HG03342 (cell line): Measurements from ENCODE around the gene CD33.
"Not testable (repeated sequence)": the region's sequence is repeated elsewhere in the genome, so short reads cannot be mapped to it uniquely, and the experiment has no call there.

Experiments
- ATAC-seq: cut with Tn5 transposase; IDR thresholded peaks from one replicate; pipeline ENCODE4 v1.9.1; 2021; ENCODE audit warnings: mild to moderate bottlenecking, moderate library complexity; ENCODE audit not compliant: unreplicated experiment

CD33 gene

DNA sequence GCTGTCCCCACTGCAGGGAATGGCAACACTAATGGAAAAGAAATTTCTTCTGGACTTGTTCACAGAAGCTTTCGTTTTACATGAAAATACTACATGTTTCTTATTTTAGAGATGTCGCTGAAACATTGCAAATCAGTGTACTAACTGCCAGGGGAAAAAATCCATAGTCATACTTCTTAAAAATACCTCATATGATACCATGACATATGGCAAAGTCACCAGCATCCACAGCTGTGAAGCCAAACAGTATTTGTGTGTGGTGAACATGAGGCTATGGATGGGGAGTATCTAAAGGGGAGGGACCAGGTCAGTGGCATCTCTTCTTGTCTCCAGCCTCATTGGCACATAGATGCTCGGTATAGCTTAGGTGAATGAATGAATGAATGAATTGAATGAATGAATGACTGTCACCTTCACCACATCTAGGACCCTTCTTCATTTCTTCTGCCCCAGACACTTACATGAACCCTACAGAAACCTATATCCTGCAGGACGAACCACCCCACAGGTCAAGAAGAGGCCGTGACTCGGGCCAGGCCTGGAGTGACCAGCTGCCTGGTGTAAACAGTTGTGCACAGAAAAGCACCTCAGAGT lies 14.6 kb upstream of the CD33 start:
- no peak for ATAC-seq

DNA sequence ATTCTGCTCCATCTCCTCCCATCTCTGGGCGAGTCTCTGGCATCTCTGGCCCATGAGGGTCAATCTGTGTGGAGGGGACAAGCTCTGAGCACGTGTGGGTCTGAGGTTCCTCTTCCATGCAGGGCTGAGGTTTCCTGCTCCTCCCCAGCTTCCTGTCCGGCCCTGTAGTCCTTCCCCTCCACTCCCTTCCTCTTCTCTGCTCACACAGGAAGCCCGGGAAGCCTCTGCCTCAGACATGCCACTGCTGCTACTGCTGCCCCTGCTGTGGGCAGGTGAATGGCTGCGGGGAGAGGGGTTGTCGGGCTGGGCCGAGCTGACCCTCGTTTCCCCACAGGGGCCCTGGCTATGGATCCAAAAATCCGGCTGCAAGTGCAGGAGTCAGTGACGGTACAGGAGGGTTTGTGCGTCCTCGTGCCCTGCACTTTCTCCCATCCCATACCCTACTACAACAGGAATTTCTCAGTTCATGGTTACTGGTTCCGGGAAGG lies 14.0 kb upstream of the CD33 start:
- ATAC-seq, result not testable (repeated sequence)

DNA sequence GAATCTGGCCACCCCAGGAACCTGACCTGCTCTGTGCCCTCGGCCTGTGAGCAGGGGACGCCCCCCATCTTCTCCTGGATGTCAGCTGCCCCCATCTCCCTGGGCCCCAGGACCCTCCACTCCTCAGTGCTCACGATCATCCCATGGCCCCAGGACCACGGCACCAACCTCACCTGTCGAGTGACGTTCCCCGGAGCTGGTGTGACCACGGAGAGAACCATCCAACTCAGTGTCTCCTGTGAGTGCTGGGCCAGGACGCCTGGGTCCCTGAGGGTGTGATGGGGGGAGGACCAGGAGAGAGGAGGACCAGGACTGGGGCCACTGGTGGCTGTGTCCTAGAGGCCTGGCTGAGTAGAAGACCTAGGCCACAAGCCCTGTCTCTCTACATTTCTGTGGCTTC lies 13.0 kb upstream of the CD33 start:
- ATAC-seq, result no peak

DNA sequence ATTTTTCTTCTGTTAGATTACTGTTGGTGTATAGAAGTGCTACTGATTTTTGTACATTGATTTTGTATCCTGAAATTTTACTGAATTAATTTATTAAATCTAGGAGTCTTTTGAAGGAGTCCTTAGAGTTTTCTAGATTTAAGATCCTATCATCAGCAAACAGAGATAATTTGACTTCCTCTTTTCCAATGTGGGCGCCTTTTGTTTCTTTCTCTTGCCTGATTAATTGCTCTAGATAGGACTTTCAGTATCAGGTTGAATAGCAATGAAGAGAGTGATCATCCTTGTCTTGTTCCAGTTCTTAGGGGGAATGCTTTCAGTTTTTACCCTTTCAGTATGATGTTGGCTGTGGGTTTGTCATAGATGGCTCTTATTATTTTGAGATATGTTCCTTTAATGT lies 5.6 kb upstream of the CD33 start:
- ATAC-seq, result no peak

DNA sequence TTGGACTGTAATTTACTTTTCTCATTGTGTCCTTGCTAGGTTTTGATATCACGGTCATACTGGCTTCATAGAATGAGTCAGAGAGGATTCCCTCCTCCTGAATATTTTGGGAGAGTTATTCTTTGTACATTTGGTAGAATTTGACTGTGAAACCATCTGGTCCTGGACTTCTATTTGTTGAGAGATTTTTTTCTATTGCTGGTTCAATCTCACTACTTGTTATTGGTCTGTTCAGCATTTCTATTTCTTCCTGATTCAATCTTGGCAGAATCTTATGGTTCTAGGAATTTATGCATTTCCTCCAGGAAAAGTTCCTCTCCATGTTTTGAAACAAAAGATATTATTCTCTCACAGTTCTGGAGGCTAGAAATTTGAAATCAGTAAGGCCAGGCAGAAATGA lies 4.9 kb upstream of the CD33 start:
- no peak for ATAC-seq

DNA sequence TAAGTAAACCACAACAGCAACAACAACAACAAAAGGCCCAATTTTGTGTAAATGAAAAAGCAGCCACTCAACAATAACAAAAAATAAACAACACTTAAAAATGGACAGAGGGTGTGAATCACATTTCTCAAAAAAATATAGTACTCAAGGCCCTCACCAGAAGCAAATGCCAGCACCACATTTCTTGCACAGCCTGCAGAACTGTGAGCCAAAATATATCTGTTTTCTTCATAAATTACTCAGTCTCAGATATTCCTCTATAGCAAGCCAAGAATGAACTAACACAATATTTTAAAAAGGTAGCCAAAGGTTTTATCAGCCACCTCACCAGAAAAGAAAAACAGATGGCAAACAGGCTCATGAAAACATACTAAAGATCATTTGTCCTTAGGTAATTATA lies 3.9 kb upstream of the CD33 start:
- ATAC-seq, result no peak

DNA sequence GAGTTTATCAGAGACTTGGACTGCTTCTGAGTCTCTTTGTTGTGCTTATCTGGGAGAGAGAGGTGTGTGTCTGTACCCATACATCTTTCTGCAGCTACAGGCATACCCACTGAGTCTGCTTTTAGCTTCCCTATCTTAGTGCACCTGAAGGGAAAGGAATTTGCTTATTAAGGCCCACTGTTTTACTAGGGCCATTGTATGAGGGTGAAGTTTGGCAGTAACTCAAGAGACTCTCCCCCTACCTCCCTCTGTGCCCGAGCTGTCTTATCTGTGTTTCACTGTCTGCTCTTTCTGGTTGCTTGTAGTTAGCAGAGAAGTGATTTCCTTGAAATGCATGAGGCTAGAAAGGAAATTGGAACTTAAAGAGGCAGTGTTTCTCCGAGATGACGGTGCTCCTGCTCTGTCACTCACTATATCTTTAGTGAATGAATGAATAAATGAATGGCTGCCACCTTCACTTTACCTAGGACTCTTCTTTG lies 678 bp upstream of the CD33 start:
- ATAC-seq, result no peak

DNA sequence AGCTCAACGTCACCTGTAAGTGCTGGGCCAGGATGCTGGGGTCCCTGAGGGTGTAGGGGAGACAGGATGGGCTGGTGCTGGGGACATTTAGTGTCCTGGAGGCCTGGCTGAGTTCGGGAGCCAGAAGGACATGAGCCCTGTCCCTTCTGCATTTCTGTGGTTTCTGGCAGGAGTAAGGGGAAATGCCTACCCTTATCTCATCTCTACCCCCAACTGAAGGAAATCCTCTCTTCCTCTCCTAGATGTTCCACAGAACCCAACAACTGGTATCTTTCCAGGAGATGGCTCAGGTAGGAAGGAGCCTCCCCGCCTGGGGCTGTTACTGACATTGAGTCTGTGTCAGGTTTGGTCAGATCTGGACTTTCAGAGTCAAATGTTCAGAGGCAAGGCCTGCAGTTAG lies 1.2 kb downstream of the CD33 start:
- ATAC-seq, result no peak

DNA sequence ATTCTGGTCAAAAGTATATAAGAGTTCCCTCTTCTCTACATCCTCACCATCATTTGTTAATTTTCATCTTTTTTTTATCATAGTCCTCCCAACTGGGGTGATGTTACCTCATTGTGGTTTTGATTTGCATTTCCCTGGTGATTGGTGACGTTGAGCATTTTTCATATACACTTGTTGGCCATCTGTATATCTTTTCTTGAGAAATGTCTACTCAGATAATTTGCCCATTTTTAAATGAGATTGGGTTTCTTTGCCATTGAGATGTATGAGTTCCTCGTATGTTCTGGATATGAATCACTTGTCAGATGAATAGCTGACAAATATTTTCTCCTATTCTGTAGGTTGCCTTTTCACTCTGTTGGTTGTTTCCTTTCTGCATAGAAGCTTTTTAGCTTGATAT lies 2.4 kb downstream of the CD33 start:
- no peak for ATAC-seq

DNA sequence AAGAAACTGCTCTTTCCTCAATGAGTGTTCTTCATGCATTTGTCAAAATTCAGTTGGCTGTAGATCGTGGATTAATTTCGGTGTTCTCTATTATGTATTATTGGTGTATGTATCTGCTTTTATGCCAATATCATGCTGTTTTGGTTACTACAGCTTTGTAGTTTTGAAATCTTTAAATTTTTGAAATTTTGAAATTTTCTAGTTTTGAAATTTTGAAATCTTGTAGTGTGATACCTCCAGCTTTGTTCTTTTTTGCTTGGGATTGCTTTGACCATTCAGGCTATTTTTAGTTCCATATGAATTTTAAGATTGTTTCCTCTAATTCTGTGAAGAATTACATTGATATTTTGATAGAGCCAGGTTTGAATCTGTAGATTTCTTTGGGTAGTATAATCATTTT lies 3.1 kb downstream of the CD33 start:
- no peak for ATAC-seq

DNA sequence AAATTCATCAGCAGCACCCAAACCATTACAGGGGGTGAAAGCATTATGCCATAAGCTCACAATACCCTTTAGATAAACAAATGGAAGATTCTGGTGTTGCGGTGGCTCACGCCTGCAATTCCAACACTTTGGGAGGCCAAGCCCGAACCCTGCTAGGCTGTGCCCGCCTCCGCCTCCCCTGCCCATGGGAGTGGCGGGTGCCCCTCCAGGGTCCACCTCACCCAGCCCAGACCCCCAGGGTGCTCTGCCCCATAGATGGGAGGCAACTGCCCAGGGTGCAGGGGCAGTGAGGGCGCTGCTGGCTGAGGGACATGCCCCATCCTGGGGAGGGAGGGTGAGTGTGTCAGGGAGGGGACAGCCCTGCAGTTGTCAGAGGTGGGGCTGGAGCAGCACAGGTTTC lies 16.0 kb downstream of the CD33 start:
- ATAC-seq, result no peak

DNA sequence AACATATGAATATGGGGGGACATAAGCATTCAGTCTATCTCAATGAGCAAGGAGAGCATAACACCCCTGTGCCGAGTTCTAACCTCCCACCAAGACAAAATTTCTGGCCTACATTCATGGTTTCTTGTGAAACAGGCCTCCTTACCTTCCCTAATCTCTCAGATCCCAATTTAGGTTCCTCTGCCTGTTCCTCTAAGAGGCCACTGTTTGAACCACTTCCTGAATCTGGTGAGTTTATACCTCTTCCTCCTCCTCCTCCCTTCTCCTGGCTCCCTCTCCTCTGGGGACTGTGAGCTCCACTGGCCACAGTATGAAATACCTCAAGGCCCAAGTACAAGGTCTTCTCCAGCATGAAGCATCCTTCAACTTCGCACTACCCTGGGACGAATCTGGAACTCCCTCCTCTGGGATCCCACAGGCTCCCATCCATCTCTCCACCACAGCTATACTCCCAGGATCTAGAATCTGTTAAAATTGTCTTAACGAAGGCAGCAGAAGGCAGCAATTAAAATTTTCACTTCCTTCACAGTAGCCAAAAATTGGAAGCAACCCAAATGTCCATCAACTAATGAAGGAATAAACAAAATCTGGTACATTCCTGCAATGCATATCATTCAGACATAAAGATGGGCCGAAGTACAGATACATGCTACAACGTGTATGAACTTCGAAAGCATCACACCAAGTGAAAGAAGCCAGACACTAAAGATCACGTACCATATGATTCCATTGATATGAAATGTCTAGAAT lies 18.2 kb downstream of the CD33 start:
- no peak for ATAC-seq

DNA sequence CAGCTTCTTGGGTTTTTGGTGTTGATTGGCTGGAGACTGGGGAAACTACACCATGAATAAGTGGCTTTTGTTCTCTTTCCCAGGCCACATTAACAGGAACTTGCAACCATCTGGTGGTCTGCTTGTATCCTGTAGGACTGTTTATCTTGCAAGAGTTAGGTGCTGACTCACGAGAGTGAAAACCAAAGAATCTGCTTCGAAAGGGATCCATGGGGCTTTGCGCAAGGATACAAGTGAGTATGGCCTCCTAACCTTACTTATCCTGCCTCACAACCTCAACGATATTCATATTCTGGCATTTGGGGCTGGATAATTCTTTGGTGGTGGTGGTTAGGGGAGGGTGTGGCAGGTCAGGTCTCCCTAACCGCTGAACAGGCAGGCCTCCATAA lies 21.3 kb downstream of the CD33 start:
- ATAC-seq, result no peak

DNA sequence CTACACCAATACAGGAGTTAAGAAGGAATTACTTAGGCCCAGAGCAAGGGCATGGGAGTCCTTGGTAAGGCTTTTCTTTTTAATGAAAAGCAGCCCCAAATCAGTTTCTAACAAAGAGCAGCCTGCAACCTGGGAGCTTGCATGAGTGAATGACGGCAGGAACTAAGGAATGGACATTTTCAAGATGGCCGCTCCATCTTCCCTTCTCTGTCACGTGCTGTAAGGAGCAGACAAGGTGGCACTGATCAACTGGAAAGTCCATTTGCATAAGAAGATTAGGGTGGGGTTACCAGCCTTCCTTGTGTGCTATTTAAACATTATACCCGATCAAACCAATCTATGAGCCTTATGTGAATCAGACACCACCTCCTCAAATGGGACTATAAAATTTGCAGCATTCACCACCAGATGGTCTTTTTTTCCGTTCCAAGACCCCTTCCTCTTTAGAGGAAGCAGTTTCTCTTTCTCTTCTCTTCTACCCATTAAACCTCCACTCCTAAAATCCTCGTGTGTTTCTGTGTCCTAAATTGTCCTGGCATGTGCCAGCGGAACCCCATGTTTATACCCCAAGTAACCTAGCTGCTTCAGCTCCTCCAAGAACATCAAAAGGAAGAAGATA lies 23.2 kb downstream of the CD33 start:
- no peak for ATAC-seq

DNA sequence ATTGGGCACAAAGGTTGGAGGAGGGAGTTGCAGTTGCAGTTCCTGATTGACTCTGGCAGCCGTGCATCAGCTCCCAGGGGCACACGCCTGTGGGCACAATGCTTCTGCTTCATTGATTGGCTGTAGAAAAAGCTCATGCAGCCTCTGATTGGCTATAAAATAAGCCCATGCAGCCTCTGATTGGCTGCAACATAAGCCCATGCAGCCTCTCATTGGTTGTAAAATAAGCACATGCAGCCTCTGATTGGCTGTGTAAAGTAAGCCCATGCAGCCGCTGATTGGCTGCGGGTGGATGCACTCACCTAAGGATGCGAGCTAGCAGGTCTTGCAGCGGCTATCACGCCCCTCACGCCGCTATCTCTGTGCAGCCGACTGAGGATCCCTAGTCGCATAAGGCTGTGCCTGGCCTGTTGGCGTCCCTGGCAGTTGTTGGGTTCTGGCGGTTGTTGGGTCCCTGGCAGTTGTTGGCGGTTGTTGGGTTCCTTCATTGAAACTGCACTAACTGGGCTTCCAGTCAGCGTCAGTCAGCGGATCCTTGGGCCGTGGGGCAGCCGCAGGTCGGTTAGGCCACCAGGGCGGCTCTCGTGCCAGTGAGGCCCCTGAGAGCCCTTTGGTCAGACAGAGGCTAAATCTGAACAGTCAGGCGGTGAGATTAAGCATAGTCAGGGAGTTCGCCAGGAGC lies 26.0 kb downstream of the CD33 start, which contains the start of gene SIGLECL1:
SIGLECL1 (plus strand) TSS at position 295 of the 682 bp plus-strand sequence. CDS start 12,993 bp downstream, outside the sequence.
- no peak for ATAC-seq

DNA sequence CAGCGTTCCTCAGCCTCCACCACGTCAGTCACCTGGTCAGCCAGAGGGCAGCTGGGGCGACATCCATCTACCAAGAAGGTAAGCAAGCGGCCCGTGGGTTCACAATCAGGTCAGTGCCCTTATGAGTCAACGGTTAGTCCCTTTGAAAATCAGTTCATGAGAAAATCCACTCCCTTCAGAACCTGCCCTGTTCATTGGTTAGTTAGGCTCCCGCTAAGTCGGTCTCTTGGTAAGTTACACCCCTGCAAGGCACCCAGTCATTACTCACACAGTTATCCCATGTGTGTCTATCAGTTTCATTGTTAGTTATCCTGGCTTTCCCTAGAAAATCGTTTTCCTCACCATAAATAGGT lies 26.6 kb downstream of the CD33 start:
- no peak for ATAC-seq

DNA sequence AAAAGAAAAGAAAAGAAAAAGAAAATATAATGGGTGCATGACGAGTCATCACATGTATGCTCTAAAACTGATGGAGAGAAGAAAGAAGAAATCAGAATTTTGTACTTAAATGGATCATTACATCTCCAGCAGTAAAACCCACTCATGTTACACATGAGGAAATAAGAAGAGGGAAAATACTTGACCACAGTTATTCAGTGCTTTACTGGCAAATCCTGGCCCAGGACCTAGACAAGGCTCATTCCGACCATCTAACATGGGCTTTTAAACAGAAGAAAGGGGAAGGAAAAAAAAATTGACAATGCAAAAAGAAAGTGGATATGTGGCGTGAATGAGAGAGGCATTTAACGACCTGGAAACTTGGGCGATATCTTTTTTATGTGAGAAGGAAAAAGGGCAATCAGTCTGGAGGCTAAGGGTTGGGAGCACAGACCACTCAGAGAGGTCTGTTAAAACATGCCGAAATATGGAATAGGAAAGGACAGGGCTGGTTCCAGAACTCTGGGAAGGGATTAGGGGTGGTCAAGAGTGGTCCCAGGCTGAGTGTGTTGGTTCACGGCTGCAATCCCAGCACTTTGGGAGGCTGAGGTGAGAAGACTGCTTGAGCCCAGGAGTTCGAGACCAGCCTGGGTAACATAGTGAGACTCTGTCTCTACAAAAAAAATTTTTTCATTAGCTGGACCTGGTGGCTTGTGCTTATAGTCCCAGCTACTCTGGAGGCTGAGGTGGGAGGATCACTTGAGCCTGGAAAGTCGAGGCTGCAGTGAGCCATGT lies 27.6 kb downstream of the CD33 start:
- ATAC-seq, result no peak

DNA sequence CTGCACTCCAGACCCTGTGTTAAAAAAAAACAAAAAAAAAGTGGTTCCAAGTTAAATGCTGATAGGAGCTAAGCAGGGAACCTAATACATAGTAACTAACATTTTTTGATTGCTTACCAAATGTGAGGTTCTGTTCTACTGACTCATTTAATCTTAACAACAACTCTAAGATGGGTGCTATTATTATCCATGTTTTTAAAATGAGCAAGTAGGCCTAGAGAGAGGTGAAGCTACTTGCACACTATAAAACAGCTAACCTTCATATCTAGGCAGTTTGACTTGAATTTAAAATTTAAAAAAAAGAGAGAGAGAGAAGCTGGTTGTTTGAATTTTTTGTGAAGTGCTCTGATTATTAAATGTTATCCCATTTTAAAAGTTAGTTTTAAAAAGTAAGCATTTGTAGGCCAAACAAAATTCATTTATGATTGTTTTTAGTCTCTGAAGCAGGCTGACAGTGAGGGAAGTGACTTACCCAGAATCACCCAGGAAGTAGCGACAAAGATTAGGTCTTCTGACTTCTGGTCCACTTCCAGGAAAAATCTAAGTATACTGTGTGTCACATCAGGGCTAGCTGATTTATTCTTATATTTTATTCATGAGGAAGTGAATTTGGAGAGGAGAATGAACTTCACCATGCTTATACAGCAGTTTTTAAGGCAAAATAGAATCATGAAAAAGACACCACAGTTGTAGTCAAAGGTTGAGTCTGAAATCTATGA lies 28.4 kb downstream of the CD33 start:
- ATAC-seq, result no peak

DNA sequence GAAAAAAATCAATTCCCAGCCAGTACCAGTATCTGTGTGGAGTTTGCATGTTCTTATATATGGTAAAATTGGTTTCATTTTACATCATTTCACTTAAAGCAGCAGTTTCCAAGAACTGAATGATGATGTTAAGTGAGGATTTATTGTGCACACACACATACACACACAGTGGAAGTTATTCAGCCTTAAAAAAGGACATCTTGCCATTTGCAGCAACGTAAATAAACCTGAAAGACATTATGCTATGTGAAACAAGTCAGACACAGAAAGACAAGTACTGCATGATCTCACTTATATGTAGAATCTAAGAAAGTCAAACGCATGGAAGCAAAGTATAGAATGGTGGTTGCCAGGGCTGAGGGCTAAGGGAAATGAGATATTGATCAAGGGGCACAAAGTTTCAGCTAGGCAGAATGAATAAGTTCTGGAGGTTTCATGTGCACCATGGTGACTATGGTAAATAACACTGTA lies 31.3 kb downstream of the CD33 start:
- no peak for ATAC-seq

DNA sequence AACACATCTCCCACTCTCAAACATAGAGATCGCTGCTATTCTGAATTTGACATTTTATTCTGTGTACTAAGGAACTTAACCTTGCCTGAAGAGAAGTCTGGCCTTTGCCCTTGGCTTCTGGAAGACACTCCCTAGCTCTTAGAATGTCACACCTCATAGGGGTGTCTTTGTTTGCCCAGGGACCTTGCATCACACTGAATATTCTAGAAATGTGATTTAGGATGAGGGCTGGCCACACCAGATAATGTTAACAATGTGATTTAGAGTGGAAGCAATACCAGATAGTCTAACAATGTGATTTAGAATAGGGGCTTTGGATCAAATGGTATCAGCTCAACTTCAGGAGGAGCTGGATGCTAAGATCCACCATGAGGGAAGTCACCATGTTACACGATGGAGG lies 32.6 kb downstream of the CD33 start:
- ATAC-seq, result no peak
